Activated CD4-positive, alpha-beta memory T cell treated with anti-CD3 and anti-CD28 coated beads for 36 hours (primary cell): ENCODE results near the gene FKBP4. TPM values are rescaled to one million over a fixed set of nuclear protein-coding genes. Genes with fewer than 3 reads are reported as not detected.

Experiments
- CTCF ChIA-PET: fragments of 350-600 bp; sonication (Branson Sonifier 250); formaldehyde crosslinking; loops from one replicate; lab custom pipeline; 2021; ENCODE audit warnings: antibody characterized with exemption, inconsistent platforms; lab: Charles Lee
- POLR2A ChIA-PET: fragments of 350-600 bp; sonication (Branson Sonifier 250); formaldehyde crosslinking; loops from one replicate; lab custom pipeline; 2021; ENCODE audit warnings: antibody characterized with exemption; lab: Charles Lee
- DNase-seq: peaks from one replicate; pipeline ENCODE4 v3.0.0-alpha.2; 2020
- H3K27ac Mint-ChIP-seq: one replicate; pipeline ENCODE4 v1.8.0; 2021; ENCODE audit warnings: mixed read lengths
- H3K27me3 Mint-ChIP-seq: one replicate; pipeline ENCODE4 v1.8.0; 2021; ENCODE audit warnings: mixed read lengths
- H3K36me3 Mint-ChIP-seq: one replicate; pipeline ENCODE4 v1.8.0; 2021; ENCODE audit warnings: mixed read lengths
- H3K4me1 Mint-ChIP-seq: one replicate; pipeline ENCODE4 v1.8.0; 2021; ENCODE audit warnings: low read depth, mixed read lengths
- H3K4me3 Mint-ChIP-seq: one replicate; pipeline ENCODE4 v1.8.0; 2021; ENCODE audit warnings: mild to moderate bottlenecking, mixed read lengths
- H3K9me3 Mint-ChIP-seq: one replicate; pipeline ENCODE4 v1.8.0; 2021; ENCODE audit warnings: mixed read lengths
- intact Hi-C: fragments of 100-400 bp; cut with micrococcal nuclease; formaldehyde crosslinking; loops from one replicate; pipeline ENCODE4 v1.15.1; 2023
- total RNA-seq, 2 experiments: library from RNA; stranded (reverse); gene quantifications; one replicate each; pipeline ENCODE4 v1.2.3, GENCODE V29; 2021

Gene FKBP4
- total RNA-seq, 2 experiments from 2014 or later = 144 to 153 TPM

DNA sequence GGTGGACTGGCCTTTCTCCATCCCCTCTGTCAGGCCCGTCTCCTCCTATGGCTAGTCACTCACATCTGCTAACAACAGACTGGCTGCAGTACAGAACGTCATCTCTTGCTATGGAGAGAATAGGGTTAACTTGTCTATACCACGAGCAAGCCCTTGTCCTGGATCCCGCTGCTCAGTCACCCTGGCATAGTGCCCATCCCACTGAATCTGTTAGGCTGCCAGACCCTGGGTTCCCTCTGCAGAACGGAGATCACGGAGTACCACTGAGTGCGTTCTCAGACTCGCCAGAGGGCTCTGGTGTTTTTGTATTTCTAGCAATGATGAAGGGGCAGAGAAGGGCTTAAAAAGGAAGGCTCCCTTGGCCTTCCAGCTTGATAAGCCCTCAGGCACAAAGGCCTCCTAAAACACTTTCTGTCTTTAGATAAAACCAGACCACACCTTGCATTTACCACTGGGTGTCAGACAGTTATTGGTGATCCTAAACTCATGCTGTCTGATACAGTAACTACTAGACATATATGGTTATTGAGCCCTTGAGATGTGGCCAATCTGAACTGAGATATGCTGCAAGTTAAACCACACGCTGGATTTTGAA is 46.4 kb downstream of the FKBP4 start:
- ChIA-PET POLR2A (no interaction called here), CTCF (no interaction called here)
- Mint-ChIP-seq H3K36me3 (peaks cover 23% of the 10 kb centered on the region), H3K27me3 (no peaks in the 10 kb centered on the region), H3K4me1 (no peaks in the 10 kb centered on the region), H3K9me3 (no peaks in the 10 kb centered on the region), H3K4me3 (no peak overlapping the region), H3K27ac (no peak overlapping the region)
- intact Hi-C loops = no loop called here
- DNase-seq = no peak

GRCh38 chr12:2842948-2843347 is 48.2 kb downstream of the FKBP4 start:
- intact Hi-C loops = no loop called here
- peaks cover 23% of the 10 kb centered on the region for H3K36me3 Mint-ChIP-seq
- no peak overlapping the region for H3K4me3 Mint-ChIP-seq
- no peaks in the 10 kb centered on the region for H3K27me3 Mint-ChIP-seq
- DNase-seq = no peak
- no peaks in the 10 kb centered on the region for H3K4me1 Mint-ChIP-seq
- POLR2A ChIA-PET = no interaction called here
- CTCF ChIA-PET = interaction anchor here (1.3 kb wide), 1 partner anchor 11 kb away, joined by 5 read pairs; no protein-coding TSS in a partner anchor
- H3K9me3 Mint-ChIP-seq = no peaks in the 10 kb centered on the region
- H3K27ac Mint-ChIP-seq = no peak overlapping the region

DNA sequence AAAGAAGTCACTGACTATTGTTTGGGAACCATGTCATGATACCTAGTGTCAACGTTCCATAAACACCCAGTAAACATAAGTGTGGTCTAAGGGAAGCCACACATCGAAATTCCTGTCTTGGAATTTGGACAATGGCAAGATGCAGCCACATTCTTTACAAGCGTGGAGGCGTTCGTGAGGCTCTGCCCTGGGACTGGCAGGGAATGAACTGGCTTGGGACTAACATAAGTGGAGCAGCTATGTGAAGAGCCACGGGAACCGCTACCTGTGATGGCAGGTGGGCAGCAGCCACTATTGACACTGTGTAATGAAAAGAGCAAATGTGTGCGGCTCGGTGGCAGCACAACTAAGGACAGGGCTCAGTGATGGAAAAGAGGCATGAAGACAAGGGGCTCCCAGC is 50.0 kb downstream of the FKBP4 start:
- no peaks in the 10 kb centered on the region for H3K4me1 Mint-ChIP-seq
- peaks cover 17% of the 10 kb centered on the region for H3K36me3 Mint-ChIP-seq
- CTCF ChIA-PET = interaction anchor here (0.5 to 3.9 kb wide), 8 partner anchors 8 to 451 kb away, joined by 3 to 20 read pairs (median 4); partner anchors contain the start of gene TULP3
- no peaks in the 10 kb centered on the region for H3K9me3 Mint-ChIP-seq
- intact Hi-C loops = loop anchor here (5.0 kb wide), 1 partner anchor 188 kb away; no protein-coding TSS in a partner anchor
- H3K4me3 Mint-ChIP-seq = no peak overlapping the region
- no peak overlapping the region for H3K27ac Mint-ChIP-seq
- no peaks in the 10 kb centered on the region for H3K27me3 Mint-ChIP-seq
- POLR2A ChIA-PET = no interaction called here
- no peak for DNase-seq

DNA sequence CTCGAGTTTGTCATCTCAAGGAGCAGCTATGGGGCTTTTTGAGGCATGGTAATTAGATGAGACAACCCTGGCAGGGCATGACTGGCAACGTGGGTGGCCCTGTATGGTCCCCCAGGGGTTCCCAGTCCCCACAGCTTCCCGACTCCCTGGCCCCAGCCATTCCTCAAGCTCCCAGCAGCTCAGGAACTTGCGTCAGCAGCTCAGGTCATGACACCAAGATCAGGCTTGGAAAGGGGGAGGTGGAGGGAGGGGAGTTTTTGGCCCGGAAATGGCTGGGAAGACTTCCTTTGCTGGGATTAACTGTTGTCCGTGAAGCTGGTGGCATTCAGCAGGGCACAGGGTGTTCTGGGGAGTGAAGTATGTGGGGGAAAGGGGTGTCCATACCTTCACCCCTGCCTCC is 50.5 kb downstream of the FKBP4 start:
- Mint-ChIP-seq H3K4me3 (no peak overlapping the region), H3K9me3 (no peaks in the 10 kb centered on the region), H3K27ac (no peak overlapping the region), H3K4me1 (no peaks in the 10 kb centered on the region), H3K27me3 (no peaks in the 10 kb centered on the region), H3K36me3 (peaks cover 17% of the 10 kb centered on the region)
- ChIA-PET CTCF (interaction anchor here (0.5 to 3.9 kb wide), 10 partner anchors 8 to 451 kb away, joined by 3 to 20 read pairs (median 3); partner anchors contain the start of genes FOXM1, RHNO1 and TULP3), POLR2A (no interaction called here)
- DNase-seq = no peak
- intact Hi-C loops = loop anchor here (5.0 kb wide), 1 partner anchor 187 kb away; no protein-coding TSS in a partner anchor

DNA sequence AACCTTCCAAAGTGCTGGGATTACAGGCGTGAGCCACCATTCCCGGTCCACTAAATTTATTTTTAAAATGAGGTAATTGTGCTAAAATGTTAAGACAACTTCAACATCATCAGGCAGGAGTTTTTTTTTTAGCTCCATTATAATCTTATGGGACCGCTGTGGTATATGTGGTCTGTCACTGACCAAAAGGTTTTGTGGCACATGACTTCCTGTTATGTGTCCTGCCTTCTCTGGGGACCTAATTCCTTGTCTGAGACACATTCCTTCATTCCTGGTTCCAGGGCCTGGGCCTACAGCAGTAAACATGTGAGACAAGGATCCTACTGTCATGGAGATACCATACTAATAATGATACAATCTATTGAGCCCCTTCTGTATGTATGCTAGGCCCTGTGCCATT is 57.2 kb downstream of the FKBP4 start:
- ChIA-PET CTCF (interaction anchor here (1.7 to 2.6 kb wide), 2 partner anchors 92 to 182 kb away, joined by 5 to 11 read pairs; no protein-coding TSS in a partner anchor), POLR2A (no interaction called here)
- DNase-seq = no peak
- no peak overlapping the region for H3K27ac Mint-ChIP-seq
- H3K4me3 Mint-ChIP-seq = no peak overlapping the region
- H3K36me3 Mint-ChIP-seq = peaks cover 8% of the 10 kb centered on the region
- no peaks in the 10 kb centered on the region for H3K9me3 Mint-ChIP-seq
- no peaks in the 10 kb centered on the region for H3K27me3 Mint-ChIP-seq
- H3K4me1 Mint-ChIP-seq = no peaks in the 10 kb centered on the region
- intact Hi-C loops = loop anchor here (2.0 kb wide), 1 partner anchor 189 kb away; no protein-coding TSS in a partner anchor

DNA sequence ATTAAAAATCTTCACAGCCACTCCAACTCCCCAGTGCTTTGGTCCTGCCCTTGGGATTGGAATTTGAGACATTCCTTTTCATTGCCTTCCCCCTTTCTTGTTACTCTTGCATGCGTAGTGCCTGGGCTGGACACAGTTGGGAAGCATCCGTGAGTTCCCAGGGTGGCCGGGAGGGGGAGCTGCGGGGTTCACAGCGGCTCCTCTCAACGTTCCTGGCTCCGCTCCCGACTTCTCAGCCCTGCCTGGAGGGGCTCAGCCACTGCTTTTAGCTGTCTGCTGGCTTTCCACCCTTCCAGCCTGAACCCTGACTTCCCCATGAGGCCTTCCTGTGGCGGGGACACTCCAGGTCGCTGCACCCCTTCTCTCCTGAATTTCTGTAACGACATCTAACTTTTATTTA is 58.9 kb downstream of the FKBP4 start:
- H3K36me3 Mint-ChIP-seq = peaks cover 7% of the 10 kb centered on the region
- H3K4me1 Mint-ChIP-seq = no peaks in the 10 kb centered on the region
- no peaks in the 10 kb centered on the region for H3K9me3 Mint-ChIP-seq
- CTCF ChIA-PET = interaction anchor here (0.6 to 2.6 kb wide), 17 partner anchors 8 to 885 kb away, joined by 3 to 40 read pairs (median 4); partner anchors contain the start of genes FOXM1, RHNO1 and TULP3
- H3K4me3 Mint-ChIP-seq = no peak overlapping the region
- POLR2A ChIA-PET = interaction anchor here (1.5 kb wide), 1 partner anchor 10 kb away, joined by 4 read pairs; no protein-coding TSS in a partner anchor
- peak; percentile 68 for DNase-seq
- H3K27ac Mint-ChIP-seq = no peak overlapping the region
- intact Hi-C loops = loop anchor here (2.0 kb wide), 1 partner anchor 187 kb away; no protein-coding TSS in a partner anchor
- no peaks in the 10 kb centered on the region for H3K27me3 Mint-ChIP-seq

Other genes starting within 250 kb of the FKBP4 start
- 10 to 100 TPM; 18.9 to 21.6 TPM for gene ITFG2, start 17.7 kb downstream of the FKBP4 start, total RNA-seq
- gene NRIP2, start 40.1 kb downstream of the FKBP4 start, total RNA-seq = not detected
- gene TEX52, start 62.1 kb downstream of the FKBP4 start, total RNA-seq = under 1 TPM in 1 of 2 experiments, not detected in 1; 0.19 TPM
- gene FOXM1, start 82.2 kb downstream of the FKBP4 start, total RNA-seq = 10 to 100 TPM; 79.3 to 80.0 TPM
- 10 to 100 TPM; 68.0 to 80.2 TPM for gene RHNO1, start 82.3 kb downstream of the FKBP4 start, total RNA-seq
- gene TULP3, start 95.9 kb downstream of the FKBP4 start, total RNA-seq = 1 to 10 TPM; 5.5 to 6.5 TPM
- 1 to 10 TPM; 3.2 to 3.8 TPM for gene TEAD4, start 164.4 kb downstream of the FKBP4 start, total RNA-seq